NB4 (cell line): Measurements from ENCODE around the gene TRDN.

Experiments
- DNase-seq: peaks from one replicate; pipeline ENCODE4 v3.0.0; 2010; ENCODE audit warnings: low read depth
- H3K4me3 ChIP-seq: one replicate; pipeline ENCODE4 v1.5.1; 2011; ENCODE audit warnings: mild to moderate bottlenecking, low read depth, low read length, moderate library complexity
- MYC ChIP-seq: IDR thresholded peaks from 2 replicates; pipeline ENCODE4 v1.6.1; 2011; ENCODE audit warnings: low read depth, low read length
- POLR2A ChIP-seq: IDR thresholded peaks from 2 replicates; pipeline ENCODE4 v1.6.1; 2011; ENCODE audit warnings: mild to moderate bottlenecking; ENCODE audit not compliant: insufficient read length; ENCODE audit errors: extremely low read depth
- TF ChIP-seq, protein P1 (sequence below): IDR thresholded peaks from one replicate; pipeline ENCODE4 v1.5.1; 2012; ENCODE audit warnings: low read depth, low read length
- TF ChIP-seq, protein P2 (sequence below): IDR thresholded peaks from 2 replicates; pipeline ENCODE4 v1.6.1; 2011; ENCODE audit warnings: low read depth, low read length

TRDN gene

GRCh38 chr6:123448306-123448884 is 188.4 kb downstream of the TRDN start:
- TF ChIP-seq MYC (no peak), POLR2A (no peak)
- TF ChIP-seq, protein P1, sequence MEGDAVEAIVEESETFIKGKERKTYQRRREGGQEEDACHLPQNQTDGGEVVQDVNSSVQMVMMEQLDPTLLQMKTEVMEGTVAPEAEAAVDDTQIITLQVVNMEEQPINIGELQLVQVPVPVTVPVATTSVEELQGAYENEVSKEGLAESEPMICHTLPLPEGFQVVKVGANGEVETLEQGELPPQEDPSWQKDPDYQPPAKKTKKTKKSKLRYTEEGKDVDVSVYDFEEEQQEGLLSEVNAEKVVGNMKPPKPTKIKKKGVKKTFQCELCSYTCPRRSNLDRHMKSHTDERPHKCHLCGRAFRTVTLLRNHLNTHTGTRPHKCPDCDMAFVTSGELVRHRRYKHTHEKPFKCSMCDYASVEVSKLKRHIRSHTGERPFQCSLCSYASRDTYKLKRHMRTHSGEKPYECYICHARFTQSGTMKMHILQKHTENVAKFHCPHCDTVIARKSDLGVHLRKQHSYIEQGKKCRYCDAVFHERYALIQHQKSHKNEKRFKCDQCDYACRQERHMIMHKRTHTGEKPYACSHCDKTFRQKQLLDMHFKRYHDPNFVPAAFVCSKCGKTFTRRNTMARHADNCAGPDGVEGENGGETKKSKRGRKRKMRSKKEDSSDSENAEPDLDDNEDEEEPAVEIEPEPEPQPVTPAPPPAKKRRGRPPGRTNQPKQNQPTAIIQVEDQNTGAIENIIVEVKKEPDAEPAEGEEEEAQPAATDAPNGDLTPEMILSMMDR: no peak
- TF ChIP-seq, protein P2, sequence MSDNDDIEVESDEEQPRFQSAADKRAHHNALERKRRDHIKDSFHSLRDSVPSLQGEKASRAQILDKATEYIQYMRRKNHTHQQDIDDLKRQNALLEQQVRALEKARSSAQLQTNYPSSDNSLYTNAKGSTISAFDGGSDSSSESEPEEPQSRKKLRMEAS: no peak
- H3K4me3 ChIP-seq: no peak overlapping the region
- DNase-seq: no peak

DNA sequence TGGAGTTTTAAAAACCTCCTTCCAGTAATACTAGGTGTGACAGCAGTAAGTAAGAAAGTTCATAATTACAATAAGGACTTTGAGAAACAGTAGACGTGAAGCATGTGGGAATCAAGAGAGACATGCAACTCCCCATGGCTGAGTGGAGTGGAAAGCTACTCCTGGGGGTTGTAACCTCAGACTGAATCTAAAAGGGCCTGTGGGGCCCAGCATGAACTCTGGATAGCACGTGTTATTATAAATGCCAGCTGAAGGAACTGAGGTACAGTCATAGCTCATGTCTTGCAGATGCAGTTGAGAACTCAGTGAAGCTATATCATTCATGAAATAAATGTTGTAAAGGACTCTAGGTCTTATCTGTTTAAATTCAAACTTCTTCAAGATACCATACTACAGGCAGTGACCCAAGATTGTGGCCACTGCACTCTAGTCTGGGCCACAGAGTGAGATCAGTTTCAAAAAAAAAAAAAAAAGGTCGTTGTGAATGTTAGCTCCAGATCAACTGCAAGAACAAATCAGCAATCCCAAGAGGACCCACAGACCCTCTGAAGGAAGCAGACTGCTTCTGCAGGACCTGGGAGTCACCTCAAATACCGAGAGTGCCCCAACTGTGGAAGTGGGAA is 189.3 kb downstream of the TRDN start:
- no peak for TF ChIP-seq MYC
- TF ChIP-seq, protein P1: no peak
- TF ChIP-seq, protein P2: no peak
- no peak for TF ChIP-seq POLR2A
- no peak for DNase-seq
- H3K4me3 ChIP-seq: no peak overlapping the region

DNA sequence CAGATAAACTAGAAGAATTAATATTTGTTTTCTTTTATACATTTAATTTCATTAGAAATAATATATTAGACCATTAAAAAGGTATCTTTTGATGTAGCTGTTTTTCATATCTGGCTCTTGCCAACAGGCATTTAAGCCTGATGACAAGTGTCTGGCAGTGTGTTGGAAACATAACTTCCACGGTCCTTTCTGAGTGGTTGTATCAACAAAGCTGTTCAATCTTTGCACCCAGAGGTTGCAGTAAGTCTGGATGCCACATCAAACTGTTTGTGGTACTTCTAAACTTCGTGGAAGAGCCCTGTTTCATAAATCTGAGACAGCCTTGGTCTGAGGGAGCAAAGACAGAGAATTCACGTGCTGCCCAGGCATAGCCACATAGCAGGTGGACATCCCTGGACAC is 197.4 kb downstream of the TRDN start:
- DNase-seq: no peak
- TF ChIP-seq, protein P2: no peak
- TF ChIP-seq POLR2A (no peak), MYC (no peak)
- TF ChIP-seq, protein P1: no peak
- H3K4me3 ChIP-seq: no peak overlapping the region

GRCh38 chr6:123434186-123434585 is 202.6 kb downstream of the TRDN start:
- no peak for DNase-seq
- H3K4me3 ChIP-seq: no peak overlapping the region
- no peak for TF ChIP-seq POLR2A
- TF ChIP-seq, protein P2: no peak
- TF ChIP-seq, protein P1: no peak
- no peak for TF ChIP-seq MYC

GRCh38 chr6:123430970-123431369 is 205.8 kb downstream of the TRDN start:
- TF ChIP-seq, protein P1: no peak
- TF ChIP-seq MYC (no peak), POLR2A (no peak)
- TF ChIP-seq, protein P2: no peak
- no peak for DNase-seq
- H3K4me3 ChIP-seq: no peak overlapping the region

- TF ChIP-seq, protein P2: no peak
- TF ChIP-seq POLR2A (no peak), MYC (no peak)
- TF ChIP-seq, protein P1: no peak
- H3K4me3 ChIP-seq: no peak overlapping the region
- no peak for DNase-seq
These were observed 209.7 kb downstream of the TRDN start for GRCh38 chr6:123427008-123427407.
